Neural cell (in vitro differentiated cells): ENCODE data around the gene ADARB1.

Source experiments
- CTCF ChIP-seq: fragments of 450-650 bp; IDR thresholded peaks from 2 replicates; pipeline ENCODE4 v1.5.1; 2014; ENCODE audit warnings: antibody characterized with exemption, mild to moderate bottlenecking, moderate library complexity; ENCODE audit not compliant: poor library complexity, severe bottlenecking
- MXI1 ChIP-seq: fragments of 450-650 bp; conservative IDR thresholded peaks from 2 replicates; pipeline ENCODE4 v1.6.1; 2014; ENCODE audit warnings: antibody characterized with exemption, mild to moderate bottlenecking; ENCODE audit not compliant: poor library complexity, severe bottlenecking
- RAD21 ChIP-seq: fragments of 450-650 bp; conservative IDR thresholded peaks from 2 replicates; pipeline ENCODE4 v1.6.1; 2014; ENCODE audit warnings: antibody characterized with exemption, mild to moderate bottlenecking, moderate library complexity
- SMC3 ChIP-seq: fragments of 450-650 bp; conservative IDR thresholded peaks from 2 replicates; pipeline ENCODE4 v1.6.1; 2014; ENCODE audit warnings: antibody characterized with exemption, mild to moderate bottlenecking, moderate library complexity; ENCODE audit not compliant: poor library complexity
- TAF1 ChIP-seq: IDR thresholded peaks from 2 replicates; pipeline ENCODE4 v1.6.1; 2012; ENCODE audit warnings: low read depth

GRCh38 chr21:45204395-45204794, 130.0 kb downstream of the ADARB1 start:
- TF ChIP-seq SMC3, result no peak
- no peak for TF ChIP-seq CTCF
- no peak for TF ChIP-seq TAF1
- no peak for TF ChIP-seq RAD21
- TF ChIP-seq MXI1, result no peak
